ENCODE results near the gene KRT75.

- no peak for TF ChIP-seq POLR2A (IDR thresholded peaks at IDR 0.05; ENCODE audit: low read length)
- TF ChIP-seq, protein P1, sequence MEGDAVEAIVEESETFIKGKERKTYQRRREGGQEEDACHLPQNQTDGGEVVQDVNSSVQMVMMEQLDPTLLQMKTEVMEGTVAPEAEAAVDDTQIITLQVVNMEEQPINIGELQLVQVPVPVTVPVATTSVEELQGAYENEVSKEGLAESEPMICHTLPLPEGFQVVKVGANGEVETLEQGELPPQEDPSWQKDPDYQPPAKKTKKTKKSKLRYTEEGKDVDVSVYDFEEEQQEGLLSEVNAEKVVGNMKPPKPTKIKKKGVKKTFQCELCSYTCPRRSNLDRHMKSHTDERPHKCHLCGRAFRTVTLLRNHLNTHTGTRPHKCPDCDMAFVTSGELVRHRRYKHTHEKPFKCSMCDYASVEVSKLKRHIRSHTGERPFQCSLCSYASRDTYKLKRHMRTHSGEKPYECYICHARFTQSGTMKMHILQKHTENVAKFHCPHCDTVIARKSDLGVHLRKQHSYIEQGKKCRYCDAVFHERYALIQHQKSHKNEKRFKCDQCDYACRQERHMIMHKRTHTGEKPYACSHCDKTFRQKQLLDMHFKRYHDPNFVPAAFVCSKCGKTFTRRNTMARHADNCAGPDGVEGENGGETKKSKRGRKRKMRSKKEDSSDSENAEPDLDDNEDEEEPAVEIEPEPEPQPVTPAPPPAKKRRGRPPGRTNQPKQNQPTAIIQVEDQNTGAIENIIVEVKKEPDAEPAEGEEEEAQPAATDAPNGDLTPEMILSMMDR (IDR thresholded peaks at IDR 0.05), result no peak
- no peak for TF ChIP-seq MAFK (IDR thresholded peaks at IDR 0.05; ENCODE audit: partially characterized antibody)
- TF ChIP-seq RCOR1 (IDR thresholded peaks at IDR 0.05; ENCODE audit: low read depth, low read length), result no peak
- no peak for TF ChIP-seq JUN (IDR thresholded peaks at IDR 0.05)
- no peak for TF ChIP-seq BCL3 (IDR thresholded peaks at IDR 0.05)
- no peak for TF ChIP-seq RAD21 (conservative IDR thresholded peaks at IDR 0.05 in 1 of 2, IDR thresholded peaks at IDR 0.05 in 1 of 2)
- TF ChIP-seq ESRRA (IDR thresholded peaks at IDR 0.05; ENCODE audit: borderline replicate concordance, low read length), result no peak
These were observed 36.0 kb downstream of the KRT75 start for GRCh38 chr12:52398176-52398575.
